NCI-H526 treated with DMSO at 0.1 percent for 48 hours (cell line): ENCODE measurements around the gene BLM.
"Not testable (repeated sequence)": the region's sequence is repeated elsewhere in the genome, so short reads cannot be mapped to it uniquely, and the experiment has no call there.

Experiments
- DNase-seq: peaks from one replicate; lab custom pipeline; 2025; lab: John Stamatoyannopoulos, UW

The BLM gene

GRCh38 chr15:90716976-90717821 lies at the start of gene BLM:
Gene BLM (plus strand): TSS chr15:90717346. CDS start chr15:90747393, 30,047 bp downstream.
- DNase-seq, result peak; percentile 99

GRCh38 chr15:90667755-90668345 lies 49.3 kb upstream of the BLM start:
- not testable (repeated sequence) for DNase-seq

- not testable (repeated sequence) for DNase-seq
These were observed 46.5 kb upstream of the BLM start for GRCh38 chr15:90670631-90671030.

GRCh38 chr15:90671216-90671615 lies 45.9 kb upstream of the BLM start:
- DNase-seq, result no peak

- not testable (repeated sequence) for DNase-seq
These were observed 43.8 kb upstream of the BLM start for GRCh38 chr15:90673357-90673756.

GRCh38 chr15:90674476-90674875 lies 42.7 kb upstream of the BLM start:
- no peak for DNase-seq

- DNase-seq, result no peak
These were observed 41.7 kb upstream of the BLM start for GRCh38 chr15:90675464-90675863.

GRCh38 chr15:90677807-90678790 lies 39.0 kb upstream of the BLM start:
- no peak for DNase-seq

- no peak for DNase-seq
These were observed 37.2 kb upstream of the BLM start for GRCh38 chr15:90679959-90680358.

- DNase-seq, result no peak
These were observed 36.7 kb upstream of the BLM start for GRCh38 chr15:90680371-90680935.

GRCh38 chr15:90681056-90681455 lies 36.1 kb upstream of the BLM start:
- no peak for DNase-seq

GRCh38 chr15:90681480-90681879 lies 35.7 kb upstream of the BLM start:
- no peak for DNase-seq

GRCh38 chr15:90683371-90683770 lies 33.8 kb upstream of the BLM start:
- DNase-seq, result no peak

GRCh38 chr15:90683876-90684275 lies 33.3 kb upstream of the BLM start:
- no peak for DNase-seq

GRCh38 chr15:90684281-90684680 lies 32.9 kb upstream of the BLM start:
- DNase-seq, result no peak

- no peak for DNase-seq
These were observed 31.3 kb upstream of the BLM start for GRCh38 chr15:90685591-90686434.

GRCh38 chr15:90686435-90687218 lies 30.5 kb upstream of the BLM start:
- no peak for DNase-seq

GRCh38 chr15:90689326-90689961 lies 27.7 kb upstream of the BLM start:
- DNase-seq, result not testable (repeated sequence)

- DNase-seq, result no peak
These were observed 26.6 kb upstream of the BLM start for GRCh38 chr15:90690585-90690984.

- DNase-seq, result no peak
These were observed 25.8 kb upstream of the BLM start for GRCh38 chr15:90691369-90691768.
